Subcutaneous adipose tissue (tissue), 4 donors: ENCODE results near the gene KIF7. TPM values are rescaled to one million over a fixed set of nuclear protein-coding genes. Genes with fewer than 3 reads are reported as not detected.

Source experiments
- total RNA-seq, 4 donors: library from RNA; depleted of rRNA; stranded (reverse); fragments of >200 nt; gene quantifications; one replicate each; pipeline ENCODE4 v1.1.0, GENCODE V29; 2016
- TF ChIP-seq, protein P1 (sequence below): fragments of 450-650 bp; IDR thresholded peaks from one replicate; pipeline ENCODE4 v1.5.1; 2016; ENCODE audit warnings: low read depth, mild to moderate bottlenecking, control low read depth, antibody characterized with exemption, moderate library complexity

Gene KIF7
- total RNA-seq, 4 donors from 2014 or later = 9.0 to 10.0 (median 9.3) TPM

DNA sequence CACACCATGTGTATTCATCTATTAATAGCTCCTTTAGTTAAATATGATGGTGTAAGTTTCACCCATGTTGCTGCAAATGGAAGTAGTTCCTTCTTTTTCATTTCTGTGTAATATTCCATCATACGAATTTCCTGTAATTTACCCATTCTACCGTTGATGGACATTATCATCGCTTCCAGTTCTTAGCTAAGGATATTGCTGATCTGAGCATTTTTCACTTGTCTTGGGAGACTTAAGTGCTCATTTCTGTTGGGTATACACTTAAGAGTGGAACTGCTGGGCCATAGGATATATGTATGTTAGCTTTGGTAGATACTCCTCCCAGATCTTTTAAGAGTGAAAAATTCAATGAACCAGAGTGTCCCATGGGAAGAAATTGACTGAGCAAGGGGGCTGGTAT, 12.9 kb upstream of the KIF7 start:
- TF ChIP-seq, protein P1, sequence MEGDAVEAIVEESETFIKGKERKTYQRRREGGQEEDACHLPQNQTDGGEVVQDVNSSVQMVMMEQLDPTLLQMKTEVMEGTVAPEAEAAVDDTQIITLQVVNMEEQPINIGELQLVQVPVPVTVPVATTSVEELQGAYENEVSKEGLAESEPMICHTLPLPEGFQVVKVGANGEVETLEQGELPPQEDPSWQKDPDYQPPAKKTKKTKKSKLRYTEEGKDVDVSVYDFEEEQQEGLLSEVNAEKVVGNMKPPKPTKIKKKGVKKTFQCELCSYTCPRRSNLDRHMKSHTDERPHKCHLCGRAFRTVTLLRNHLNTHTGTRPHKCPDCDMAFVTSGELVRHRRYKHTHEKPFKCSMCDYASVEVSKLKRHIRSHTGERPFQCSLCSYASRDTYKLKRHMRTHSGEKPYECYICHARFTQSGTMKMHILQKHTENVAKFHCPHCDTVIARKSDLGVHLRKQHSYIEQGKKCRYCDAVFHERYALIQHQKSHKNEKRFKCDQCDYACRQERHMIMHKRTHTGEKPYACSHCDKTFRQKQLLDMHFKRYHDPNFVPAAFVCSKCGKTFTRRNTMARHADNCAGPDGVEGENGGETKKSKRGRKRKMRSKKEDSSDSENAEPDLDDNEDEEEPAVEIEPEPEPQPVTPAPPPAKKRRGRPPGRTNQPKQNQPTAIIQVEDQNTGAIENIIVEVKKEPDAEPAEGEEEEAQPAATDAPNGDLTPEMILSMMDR = no peak

DNA sequence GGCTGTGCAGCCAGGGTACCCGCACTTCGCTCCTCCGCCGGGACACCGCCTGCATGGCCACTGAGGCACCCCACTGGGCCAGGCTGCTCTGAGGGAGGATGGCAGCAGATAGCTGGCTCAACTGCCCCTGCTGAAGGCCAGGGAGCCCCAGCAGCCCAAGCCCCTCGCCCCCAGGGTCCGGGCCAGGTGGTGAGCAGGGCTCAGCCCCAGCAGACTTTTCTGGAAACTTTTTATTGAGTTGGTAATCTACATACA, 12.4 kb upstream of the KIF7 start:
- TF ChIP-seq, protein P1 = no peak

DNA sequence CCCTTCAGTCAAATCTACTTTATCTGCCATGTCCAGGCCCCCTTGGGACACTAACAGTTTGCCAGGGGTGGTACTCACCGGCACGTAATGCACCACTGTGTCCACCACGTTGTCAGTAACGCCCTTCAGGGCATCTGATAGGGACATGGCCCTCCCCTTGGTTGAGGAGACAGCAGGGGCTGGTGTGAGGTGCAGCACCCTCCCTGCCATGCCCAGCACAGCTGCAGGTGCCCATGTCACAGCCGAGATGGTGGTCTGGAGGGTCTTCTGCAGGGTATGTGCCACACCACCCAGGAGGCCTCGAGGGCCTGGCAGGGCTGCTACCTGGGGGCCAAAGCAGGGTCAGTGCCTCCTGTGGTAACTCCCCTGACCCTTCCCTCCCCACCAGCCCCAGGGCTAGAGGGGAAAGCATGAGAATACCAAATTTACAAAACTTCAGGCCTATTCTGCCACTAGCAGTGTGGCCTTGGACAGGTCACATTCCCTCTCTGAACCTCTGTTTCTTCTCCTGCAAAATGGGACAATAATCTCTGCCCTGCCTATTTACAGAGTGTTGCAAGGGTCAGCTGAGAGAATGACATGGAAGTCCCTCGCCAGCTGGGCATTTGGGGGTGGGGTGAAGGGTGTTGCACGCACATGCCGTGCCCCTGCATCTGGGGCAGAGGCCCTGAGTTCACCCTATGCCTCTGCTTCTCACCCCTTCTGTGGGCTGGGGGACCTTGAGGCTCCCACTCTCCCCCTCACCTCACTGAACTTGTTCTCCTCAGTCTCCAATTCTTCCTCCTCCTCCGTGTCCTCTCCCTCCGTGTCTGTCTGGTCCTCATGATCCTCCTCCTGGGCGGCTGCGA, 11.8 kb upstream of the KIF7 start:
- TF ChIP-seq, protein P1 = no peak

- TF ChIP-seq, protein P1 = no peak
Measured at GRCh38 chr15:89666184-89666857, 11.1 kb upstream of the KIF7 start.

- TF ChIP-seq, protein P1 = no peak
Measured at GRCh38 chr15:89665449-89666181, 10.3 kb upstream of the KIF7 start.

DNA sequence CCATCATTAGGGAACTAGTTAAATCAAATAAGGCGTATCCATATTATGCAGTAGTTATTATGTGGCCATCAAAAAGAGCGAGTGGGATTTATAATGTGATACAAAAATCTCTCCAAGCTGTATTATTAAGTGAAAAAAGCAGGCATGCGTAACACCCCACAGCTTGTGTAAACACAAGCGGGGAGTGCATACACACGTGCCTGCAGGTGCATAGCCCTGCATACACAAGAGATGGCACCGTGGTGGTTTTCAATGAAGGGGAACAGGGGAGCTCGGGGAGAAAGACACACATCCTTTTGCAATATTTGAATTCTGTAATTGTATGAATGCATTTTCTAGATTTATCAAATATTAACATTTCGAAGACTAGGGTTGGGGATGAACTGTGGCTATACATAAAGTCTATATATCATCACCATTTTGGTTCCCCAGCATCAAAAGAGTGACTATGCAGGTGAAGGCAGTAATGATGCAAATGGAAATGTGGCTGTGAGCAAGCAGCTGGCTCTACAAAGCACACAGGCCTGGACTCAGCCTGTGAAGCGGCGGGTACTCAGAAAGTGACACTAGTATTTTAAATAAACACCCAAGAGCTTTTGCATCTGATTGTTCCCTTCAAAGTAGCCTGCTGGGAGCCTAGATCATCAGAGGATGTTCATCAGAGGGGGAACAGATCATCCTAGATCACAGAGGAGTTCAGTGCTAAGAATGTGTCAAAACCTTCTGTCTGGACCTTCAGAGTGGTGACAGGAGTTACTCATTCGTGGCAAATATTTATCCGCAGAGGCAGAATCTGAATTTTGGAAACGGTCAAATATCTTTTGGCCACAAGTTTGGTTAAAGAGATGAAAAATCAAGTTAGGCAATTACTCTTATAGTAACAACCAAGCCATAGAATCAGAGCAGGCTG, 9.4 kb upstream of the KIF7 start:
- TF ChIP-seq, protein P1 = no peak
